Neural progenitor cell (in vitro differentiated cells): ENCODE results near the gene YEATS2.
"Not testable (repeated sequence)": the region's sequence is repeated elsewhere in the genome, so short reads cannot be mapped to it uniquely, and the experiment has no call there.

Experiments used
- CTCF ChIP-seq: fragments of 200-600 bp; sonication (generic); IDR thresholded peaks from 2 replicates; pipeline ENCODE4 v1.5.1; 2017; ENCODE audit warnings: antibody characterized with exemption, mild to moderate bottlenecking
- EZH2 ChIP-seq: fragments of 200-600 bp; sonication (generic); IDR thresholded peaks from 2 replicates; pipeline ENCODE4 v1.6.1; 2017; ENCODE audit warnings: antibody characterized with exemption, mild to moderate bottlenecking, moderate library complexity

GRCh38 chr3:183740154-183740553 is 42.6 kb downstream of the YEATS2 start:
- not testable (repeated sequence) for TF ChIP-seq CTCF, EZH2
